Gastroesophageal sphincter (tissue), 4 donors: ENCODE measurements around the gene NECTIN1. TPM values are rescaled to one million over a fixed set of nuclear protein-coding genes. Genes with fewer than 3 reads are reported as not detected.
A peak's percentile ranks its signal among the peaks of the same experiment; 100 is the strongest.

Experiments
- ATAC-seq: fragments of 150-250 bp; one replicate; pipeline ENCODE4 v1.9.1; 2016; ENCODE audit warnings: mild to moderate bottlenecking, moderate library complexity
- H3K27ac ChIP-seq, 4 donors: fragments of 200-600 bp; sonication (generic) in 3 of 4; 1 replicate in 3 of 4; 2 replicates in 1 of 4; pipeline ENCODE4 v1.5.1; 2016 to 2019
- H3K27me3 ChIP-seq: fragments of 200-600 bp; sonication (generic); one replicate; pipeline ENCODE4 v1.5.1; 2019
- H3K36me3 ChIP-seq, 2 donors: fragments of 200-600 bp; sonication (generic); one replicate each; pipeline ENCODE4 v1.5.1; 2019; ENCODE audit warnings: control low read depth in 1 of 2
- H3K4me1 ChIP-seq, 3 donors: fragments of 200-600 bp; sonication (generic); 1 replicate in 2 of 3; 2 replicates in 1 of 3; pipeline ENCODE4 v1.5.1; 2016 to 2019; ENCODE audit warnings: control low read depth in 2 of 3
- H3K4me3 ChIP-seq, 2 donors: fragments of 200-600 bp; sonication (generic); one replicate each; pipeline ENCODE4 v1.5.1; 2019; ENCODE audit warnings: mild to moderate bottlenecking in 1 of 2, moderate library complexity in 1 of 2
- H3K9me3 ChIP-seq, 3 donors: fragments of 200-600 bp; sonication (generic); one replicate each; pipeline ENCODE4 v1.5.1; 2017 to 2019; ENCODE audit warnings: control low read depth in 2 of 3
- EP300 ChIP-seq: sonication (generic); formaldehyde crosslinking; IDR thresholded peaks from one replicate; pipeline ENCODE4 v1.6.1; 2017; ENCODE audit warnings: antibody characterized with exemption, mild to moderate bottlenecking
- POLR2A ChIP-seq, 2 donors: fragments of 450-650 bp; IDR thresholded peaks; one replicate each; pipeline ENCODE4 v1.6.1; 2017; ENCODE audit warnings: antibody characterized with exemption in 2 of 2, mild to moderate bottlenecking in 2 of 2, moderate library complexity in 1 of 2
- POLR2AphosphoS5 ChIP-seq: sonication (generic); formaldehyde crosslinking; IDR thresholded peaks from one replicate; pipeline ENCODE4 v1.6.1; 2017; ENCODE audit warnings: antibody characterized with exemption
- WGBS, 2 donors: methylation state at CpG; one replicate each; pipeline ENCODE4 v1.1.5; 2018; ENCODE audit warnings: low coverage in 1 of 2; 5-methylcytosine and 5-hydroxymethylcytosine counted together
- total RNA-seq, 4 donors: library from RNA; depleted of rRNA; stranded (reverse); fragments of >200 nt; gene quantifications; one replicate each; pipeline ENCODE4 v1.1.0, GENCODE V29; 2016
- TF ChIP-seq, protein P1 (sequence below), 4 experiments: fragments of 200-600 bp in 2 of 4; fragments of 450-650 bp in 2 of 4; sonication (generic) in 1 of 4; IDR thresholded peaks; one replicate each; pipeline ENCODE4 v1.5.1; 2017 to 2019; ENCODE audit warnings: antibody characterized with exemption in 4 of 4, mild to moderate bottlenecking in 2 of 4, moderate library complexity in 2 of 4

NECTIN1 gene
- total RNA-seq, 4 donors from 2014 or later = 2.6 to 7.1 (median 4.3) TPM

DNA sequence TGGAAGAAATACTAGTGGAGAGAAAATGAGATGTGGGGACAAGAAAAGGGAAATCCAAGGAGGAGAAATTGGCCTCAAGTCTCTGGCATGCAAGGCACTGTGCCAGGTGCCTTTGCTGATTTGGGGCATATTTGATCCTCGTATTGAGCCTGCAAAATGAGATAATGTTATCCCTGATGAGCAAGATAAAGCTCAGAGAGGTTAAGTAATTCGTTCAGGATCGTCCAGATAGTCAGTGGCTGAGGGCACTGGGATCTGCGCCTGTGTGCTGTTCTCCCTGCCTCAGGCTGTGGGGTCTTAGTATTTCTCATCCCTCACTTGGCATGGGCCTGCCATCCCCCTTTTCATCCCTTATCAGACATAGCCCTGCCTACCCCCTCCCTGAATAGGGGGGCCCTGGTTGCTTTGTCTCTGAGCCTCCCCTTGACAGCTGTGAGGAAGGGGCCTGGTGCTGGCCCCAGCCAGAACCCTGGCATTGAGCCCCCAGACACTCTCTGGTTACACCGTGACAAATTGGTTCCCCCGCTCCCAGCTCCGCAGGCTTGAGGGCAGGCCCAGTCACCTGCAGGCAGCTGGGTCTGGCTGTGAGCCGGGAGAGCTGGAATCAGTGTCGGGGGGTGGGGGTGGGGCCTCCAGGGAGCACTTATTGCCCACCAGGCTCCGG, 85.7 kb downstream of the NECTIN1 start:
- H3K36me3 ChIP-seq = no peaks in the 10 kb centered on the region
- H3K9me3 ChIP-seq = no peaks in the 10 kb centered on the region
- no peak for ATAC-seq
- H3K27ac ChIP-seq = no peak overlapping the region
- H3K4me1 ChIP-seq = no peaks in the 10 kb centered on the region
- TF ChIP-seq POLR2A (IDR thresholded peaks at IDR 0.05) (no peak), POLR2AphosphoS5 (no peak), EP300 (no peak)
- TF ChIP-seq, protein P1, sequence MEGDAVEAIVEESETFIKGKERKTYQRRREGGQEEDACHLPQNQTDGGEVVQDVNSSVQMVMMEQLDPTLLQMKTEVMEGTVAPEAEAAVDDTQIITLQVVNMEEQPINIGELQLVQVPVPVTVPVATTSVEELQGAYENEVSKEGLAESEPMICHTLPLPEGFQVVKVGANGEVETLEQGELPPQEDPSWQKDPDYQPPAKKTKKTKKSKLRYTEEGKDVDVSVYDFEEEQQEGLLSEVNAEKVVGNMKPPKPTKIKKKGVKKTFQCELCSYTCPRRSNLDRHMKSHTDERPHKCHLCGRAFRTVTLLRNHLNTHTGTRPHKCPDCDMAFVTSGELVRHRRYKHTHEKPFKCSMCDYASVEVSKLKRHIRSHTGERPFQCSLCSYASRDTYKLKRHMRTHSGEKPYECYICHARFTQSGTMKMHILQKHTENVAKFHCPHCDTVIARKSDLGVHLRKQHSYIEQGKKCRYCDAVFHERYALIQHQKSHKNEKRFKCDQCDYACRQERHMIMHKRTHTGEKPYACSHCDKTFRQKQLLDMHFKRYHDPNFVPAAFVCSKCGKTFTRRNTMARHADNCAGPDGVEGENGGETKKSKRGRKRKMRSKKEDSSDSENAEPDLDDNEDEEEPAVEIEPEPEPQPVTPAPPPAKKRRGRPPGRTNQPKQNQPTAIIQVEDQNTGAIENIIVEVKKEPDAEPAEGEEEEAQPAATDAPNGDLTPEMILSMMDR (IDR thresholded peaks at IDR 0.05) = no peak
- WGBS, 2 donors = 73 to 90% methylated on average over 4 to 5 of the region's 10 CpGs
- H3K4me3 ChIP-seq = no peak overlapping the region
- peaks cover 11% of the 10 kb centered on the region for H3K27me3 ChIP-seq

DNA sequence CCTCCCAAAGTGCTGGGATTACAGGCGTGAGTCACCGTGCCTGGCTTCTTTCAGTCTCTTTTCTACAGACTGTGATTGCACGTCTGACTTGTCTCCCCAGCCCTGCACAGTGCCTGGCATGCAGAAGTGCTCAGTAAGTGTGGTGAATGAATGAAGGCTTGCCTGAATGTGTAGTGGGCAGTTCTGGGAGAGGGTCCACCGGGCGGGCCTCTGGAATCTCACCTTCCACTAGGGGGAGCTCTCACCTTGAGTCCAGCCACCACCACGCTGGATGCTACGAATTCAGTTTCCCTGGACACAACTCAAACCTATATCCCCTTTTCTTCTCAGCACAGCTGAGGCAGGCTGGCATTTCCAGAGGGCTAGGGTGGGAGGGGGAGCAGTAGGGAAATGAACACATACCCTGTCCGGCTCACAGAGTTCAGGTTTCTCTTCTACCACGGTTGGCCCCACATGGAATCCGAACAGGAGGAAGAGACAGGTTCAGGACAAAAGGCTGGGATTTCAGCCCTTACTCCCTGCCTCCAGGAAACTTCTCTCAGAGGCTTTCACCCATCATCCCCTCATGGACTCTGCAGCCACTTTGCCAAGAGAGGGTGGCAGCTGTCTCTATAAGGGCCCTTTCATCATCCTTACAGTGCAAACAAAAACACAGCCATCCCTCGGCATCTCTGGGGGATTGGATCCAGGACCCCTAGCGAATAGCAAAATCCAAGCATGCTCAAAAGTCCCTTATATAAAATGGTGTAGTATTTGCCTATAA, 86.8 kb downstream of the NECTIN1 start:
- no peak overlapping the region for H3K4me3 ChIP-seq
- H3K9me3 ChIP-seq = no peaks in the 10 kb centered on the region
- no peak overlapping the region for H3K27ac ChIP-seq
- no peak for TF ChIP-seq POLR2AphosphoS5
- TF ChIP-seq, protein P1 (IDR thresholded peaks at IDR 0.05) = peak in 3 of 4 experiments; percentile 11 to 44 (median 31)
- no peak for ATAC-seq
- 65 to 100% methylated on average over 2 to 5 of the region's 12 CpGs for WGBS, 2 donors
- H3K36me3 ChIP-seq = no peaks in the 10 kb centered on the region
- H3K27me3 ChIP-seq = peaks cover 18% of the 10 kb centered on the region
- H3K4me1 ChIP-seq = no peaks in the 10 kb centered on the region

DNA sequence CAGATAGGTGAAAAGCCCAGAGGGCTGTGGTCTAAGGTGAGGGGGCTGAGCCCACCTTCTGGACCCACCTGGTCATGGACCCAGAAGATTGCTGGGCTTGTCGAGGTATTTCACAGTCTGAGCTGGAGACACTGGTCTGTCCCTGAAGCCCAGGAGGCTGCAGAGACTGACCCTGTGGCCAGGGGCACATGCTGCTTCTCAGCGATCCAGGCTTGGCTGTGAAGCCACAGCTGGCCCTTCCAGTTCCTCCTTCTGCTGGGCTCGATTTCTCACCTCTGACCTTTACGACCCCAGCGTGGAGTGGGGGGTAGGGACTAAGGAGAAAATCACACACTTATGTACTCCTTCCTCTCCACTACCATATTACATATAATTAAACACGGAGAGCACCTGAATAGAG, 88.5 kb downstream of the NECTIN1 start:
- no peaks in the 10 kb centered on the region for H3K4me1 ChIP-seq
- H3K9me3 ChIP-seq = no peaks in the 10 kb centered on the region
- H3K27ac ChIP-seq = no peak overlapping the region
- TF ChIP-seq EP300 (no peak), POLR2A (IDR thresholded peaks at IDR 0.05) (no peak), POLR2AphosphoS5 (no peak)
- TF ChIP-seq, protein P1 (IDR thresholded peaks at IDR 0.05) = no peak
- WGBS, 2 donors = 42 to 46% methylated on average over 3 to 6 of the region's 6 CpGs
- H3K27me3 ChIP-seq = peaks cover 18% of the 10 kb centered on the region
- no peak overlapping the region for H3K4me3 ChIP-seq
- no peaks in the 10 kb centered on the region for H3K36me3 ChIP-seq
- no peak for ATAC-seq

DNA sequence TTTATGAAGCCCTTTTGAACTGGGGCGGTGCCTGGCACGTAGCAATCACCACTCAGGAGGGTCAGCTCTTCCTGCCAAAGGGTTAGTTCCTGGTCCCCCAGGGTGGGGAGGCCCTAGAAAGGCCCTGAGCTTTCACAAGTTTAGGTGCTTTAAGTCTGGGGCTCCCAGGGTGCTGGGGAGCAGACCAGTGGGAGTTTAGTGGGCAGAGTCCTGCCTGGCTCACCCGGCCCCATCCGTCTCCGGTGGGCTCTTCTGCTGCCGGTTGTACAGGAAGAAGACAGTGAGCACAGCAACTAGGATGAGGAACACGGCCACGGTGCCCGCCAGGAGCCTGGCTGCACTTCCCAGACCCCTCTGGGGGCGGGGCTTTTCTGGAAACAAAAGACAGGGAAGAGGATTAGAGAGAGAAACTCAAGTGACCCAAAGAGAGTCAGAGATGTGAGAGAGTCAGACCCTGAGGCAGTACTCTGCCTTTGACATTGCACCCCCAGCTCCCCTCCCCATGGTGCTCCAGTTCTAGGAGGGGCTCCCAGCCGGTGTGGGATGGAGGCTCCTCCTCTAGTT, 89.3 kb downstream of the NECTIN1 start:
- Histone ChIP-seq H3K9me3 (no peaks in the 10 kb centered on the region), H3K36me3 (no peaks in the 10 kb centered on the region), H3K27me3 (peaks cover 18% of the 10 kb centered on the region), H3K4me3 (no peak overlapping the region), H3K4me1 (no peaks in the 10 kb centered on the region), H3K27ac (no peak overlapping the region)
- no peak for ATAC-seq
- no peak for TF ChIP-seq POLR2AphosphoS5
- TF ChIP-seq EP300 = no peak
- TF ChIP-seq, protein P1 (IDR thresholded peaks at IDR 0.05) = no peak
- no peak for TF ChIP-seq POLR2A (IDR thresholded peaks at IDR 0.05)
- no CpG with 5 or more reads among the region's 11 CpGs for WGBS, 2 donors
